GM18951 (cell line): Measurements from ENCODE around the gene KCNA2.

Experiments used
- POLR2A ChIP-seq: IDR thresholded peaks from 4 replicates; pipeline ENCODE4 v1.6.1; 2011; ENCODE audit warnings: mild to moderate bottlenecking; ENCODE audit not compliant: insufficient read length, insufficient read depth; ENCODE audit errors: extremely low read depth
- in situ Hi-C: fragments of 300-500 bp; cut with MboI; formaldehyde crosslinking; loops from one replicate; pipeline ENCODE4 v1.12.0; 2022; ENCODE audit warnings: low sequenced_read_pairs, mixed read lengths, inconsistent platforms; ENCODE audit not compliant: unreplicated experiment

The KCNA2 gene

GRCh38 chr1:110619412-110620249, 13.5 kb upstream of the KCNA2 start:
- in situ Hi-C loops, result loop anchor here (5.0 to 25.0 kb wide), 2 partner anchors 163 to 368 kb away; no protein-coding TSS in a partner anchor
- TF ChIP-seq POLR2A, result no peak

GRCh38 chr1:110618668-110619067, 12.5 kb upstream of the KCNA2 start:
- TF ChIP-seq POLR2A, result no peak
- in situ Hi-C loops, result loop anchor here (25.0 kb wide), 1 partner anchor 369 kb away; no protein-coding TSS in a partner anchor

- no peak for TF ChIP-seq POLR2A
- in situ Hi-C loops, result loop anchor here (25.0 kb wide), 1 partner anchor 370 kb away; no protein-coding TSS in a partner anchor
Measured at GRCh38 chr1:110617589-110617988, 11.4 kb upstream of the KCNA2 start.

- no peak for TF ChIP-seq POLR2A
- in situ Hi-C loops, result loop anchor here (25.0 kb wide), 1 partner anchor 370 kb away; no protein-coding TSS in a partner anchor
Measured at GRCh38 chr1:110617116-110617515, 11.0 kb upstream of the KCNA2 start.

- no peak for TF ChIP-seq POLR2A
- in situ Hi-C loops, result loop anchor here (25.0 kb wide), 1 partner anchor 371 kb away; no protein-coding TSS in a partner anchor
Measured at GRCh38 chr1:110616587-110616986, 10.4 kb upstream of the KCNA2 start.

GRCh38 chr1:110615548-110616130, 9.5 kb upstream of the KCNA2 start:
- in situ Hi-C loops, result loop anchor here (25.0 kb wide), 1 partner anchor 372 kb away; no protein-coding TSS in a partner anchor
- no peak for TF ChIP-seq POLR2A

GRCh38 chr1:110612060-110612745, 6.0 kb upstream of the KCNA2 start:
- TF ChIP-seq POLR2A, result no peak
- in situ Hi-C loops, result loop anchor here (25.0 kb wide), 1 partner anchor 375 kb away; no protein-coding TSS in a partner anchor

GRCh38 chr1:110610696-110611286, 4.6 kb upstream of the KCNA2 start:
- no peak for TF ChIP-seq POLR2A
- in situ Hi-C loops, result loop anchor here (25.0 kb wide), 1 partner anchor 377 kb away; no protein-coding TSS in a partner anchor

GRCh38 chr1:110610084-110610483, 3.9 kb upstream of the KCNA2 start:
- TF ChIP-seq POLR2A, result no peak
- in situ Hi-C loops, result loop anchor here (25.0 kb wide), 1 partner anchor 377 kb away; no protein-coding TSS in a partner anchor

- in situ Hi-C loops, result loop anchor here (25.0 kb wide), 1 partner anchor 379 kb away; no protein-coding TSS in a partner anchor
- TF ChIP-seq POLR2A, result no peak
Measured at GRCh38 chr1:110608247-110608646, 2.1 kb upstream of the KCNA2 start.

GRCh38 chr1:110607536-110608230, 1.5 kb upstream of the KCNA2 start:
- TF ChIP-seq POLR2A, result no peak
- in situ Hi-C loops, result loop anchor here (25.0 kb wide), 1 partner anchor 380 kb away; no protein-coding TSS in a partner anchor
